AG10803 (cell line): ENCODE results near the gene CS.
"Not testable (repeated sequence)": the region's sequence is repeated elsewhere in the genome, so short reads cannot be mapped to it uniquely, and the experiment has no call there.

Experiments
- DNase-seq: peaks from one replicate; pipeline ENCODE4 v3.0.0; 2010; ENCODE audit warnings: low read depth
- H3K4me3 ChIP-seq: 2 replicates; pipeline ENCODE4 v1.5.1; 2011; ENCODE audit warnings: mild to moderate bottlenecking, low read length, control low read depth
- CTCF ChIP-seq: conservative IDR thresholded peaks from 2 replicates; pipeline ENCODE4 v1.5.1; 2011; ENCODE audit warnings: mild to moderate bottlenecking, low read length, control low read depth, inconsistent platforms

CS gene

GRCh38 chr12:56337753-56338251 is 37.7 kb upstream of the CS start:
- H3K4me3 ChIP-seq = no peak overlapping the region
- DNase-seq = no peak
- no peak for TF ChIP-seq CTCF

GRCh38 chr12:56336361-56337167 is 36.4 kb upstream of the CS start:
- no peak for DNase-seq
- H3K4me3 ChIP-seq = no peak overlapping the region
- no peak for TF ChIP-seq CTCF

- not testable (repeated sequence) for DNase-seq, H3K4me3 ChIP-seq
These were observed 35.4 kb upstream of the CS start for GRCh38 chr12:56335527-56335926.

GRCh38 chr12:56334490-56334793 is 34.3 kb upstream of the CS start:
- TF ChIP-seq CTCF = no peak
- DNase-seq = no peak
- peak overlapping the region; percentile 78 for H3K4me3 ChIP-seq

GRCh38 chr12:56333679-56334489 is 33.8 kb upstream of the CS start, which contains the start of gene PAN2:
Gene PAN2, minus strand, starts transcription at chr12:56334000. Its CDS starts 906 bp downstream, at chr12:56333094.
- TF ChIP-seq CTCF = peak; percentile 75
- peak within 1 kb of the TSS; percentile 78 for H3K4me3 ChIP-seq
- peak; percentile 96 for DNase-seq

- DNase-seq = no peak
- TF ChIP-seq CTCF = no peak
- H3K4me3 ChIP-seq = peak overlapping the region; percentile 78
These were observed 33.1 kb upstream of the CS start for GRCh38 chr12:56333197-56333678.

GRCh38 chr12:56332512-56333196 is 32.5 kb upstream of the CS start:
- no peak for TF ChIP-seq CTCF
- no peak for DNase-seq
- H3K4me3 ChIP-seq = peak overlapping the region; percentile 78
